NCI-H748 (cell line): Measurements from ENCODE around the gene MYO10.
"Not testable (repeated sequence)": the region's sequence is repeated elsewhere in the genome, so short reads cannot be mapped to it uniquely, and the experiment has no call there.

ENCODE experiments used
- DNase-seq: peaks from one replicate; lab custom pipeline; 2025; ENCODE audit not compliant: unreplicated experiment; lab: John Stamatoyannopoulos, UW

The MYO10 gene

DNA sequence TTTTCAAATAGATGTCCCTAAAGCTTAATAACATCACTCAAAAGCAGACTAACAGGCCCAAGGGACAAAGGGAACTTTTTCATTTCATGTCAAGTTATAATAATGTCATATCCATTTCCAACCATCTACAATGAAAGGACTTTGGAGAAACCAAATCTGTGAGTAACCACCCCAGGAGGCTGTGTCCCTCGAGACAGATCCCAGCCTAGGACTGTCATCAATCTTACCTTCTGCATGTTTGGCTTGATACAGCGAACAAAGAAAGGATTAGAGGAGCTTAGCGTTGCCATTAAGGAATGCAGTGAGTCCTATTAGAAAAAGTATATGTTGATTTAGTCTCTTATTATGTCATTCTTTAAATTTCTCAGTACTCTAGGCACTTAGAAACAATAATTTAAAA is 181.5 kb downstream of the MYO10 start:
- no peak for DNase-seq

DNA sequence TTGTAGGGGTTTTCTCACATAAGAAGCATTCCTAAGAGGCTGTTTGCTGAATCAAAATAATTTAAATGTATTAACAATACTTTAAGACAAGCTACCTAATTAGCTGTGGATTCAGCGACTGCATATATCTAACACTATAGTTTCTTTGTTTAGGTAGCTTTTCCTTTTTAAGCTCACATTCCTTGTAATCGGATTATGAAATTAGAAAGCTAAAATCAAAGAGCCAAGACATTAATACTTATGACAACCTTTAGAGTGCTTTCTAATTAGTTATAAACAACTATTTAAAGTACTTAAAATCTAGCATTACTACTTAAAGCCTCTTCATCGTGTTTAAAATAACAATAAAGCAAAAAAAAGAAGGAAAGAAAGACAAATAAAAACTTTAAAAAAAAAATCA is 182.0 kb downstream of the MYO10 start:
- no peak for DNase-seq

DNA sequence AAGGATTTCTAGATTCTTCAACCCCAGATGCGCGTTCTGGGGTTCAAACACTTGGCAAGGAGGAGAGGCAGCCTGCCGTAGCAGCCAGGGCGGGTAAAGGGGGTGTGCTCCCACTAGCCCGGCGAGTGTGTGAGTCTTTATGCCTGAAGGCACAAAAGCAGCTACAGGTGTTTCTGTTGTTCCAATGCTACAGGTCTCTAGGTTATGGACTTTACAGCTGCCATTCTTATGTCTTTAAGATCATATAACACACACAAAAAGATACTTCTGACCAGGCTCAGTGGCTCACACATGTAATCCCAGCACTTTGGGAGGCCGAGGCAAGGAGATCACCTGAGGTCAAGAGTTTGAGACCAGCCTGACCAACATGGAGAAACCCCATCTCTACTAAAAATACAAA is 185.6 kb downstream of the MYO10 start:
- DNase-seq, result peak; percentile 61

DNA sequence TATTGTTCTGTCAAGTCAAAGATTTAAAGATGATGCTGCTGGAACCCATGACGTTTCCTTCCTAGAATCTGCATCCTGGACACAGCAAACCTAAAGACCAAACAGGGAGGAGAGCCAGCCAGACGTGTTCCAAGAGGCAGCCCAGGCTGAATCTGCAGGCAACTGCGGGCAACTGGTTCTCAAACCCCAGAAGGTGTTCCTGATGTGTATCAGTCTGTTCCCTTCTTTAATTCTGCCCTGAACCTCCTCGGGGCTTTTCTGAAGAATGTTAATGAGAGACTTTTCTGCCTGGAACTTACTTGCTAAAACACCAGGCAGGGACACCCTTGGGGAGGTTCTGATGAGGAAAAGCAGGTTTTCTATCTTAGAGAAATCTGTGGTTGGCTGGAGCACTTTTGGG is 186.5 kb downstream of the MYO10 start:
- DNase-seq, result no peak

DNA sequence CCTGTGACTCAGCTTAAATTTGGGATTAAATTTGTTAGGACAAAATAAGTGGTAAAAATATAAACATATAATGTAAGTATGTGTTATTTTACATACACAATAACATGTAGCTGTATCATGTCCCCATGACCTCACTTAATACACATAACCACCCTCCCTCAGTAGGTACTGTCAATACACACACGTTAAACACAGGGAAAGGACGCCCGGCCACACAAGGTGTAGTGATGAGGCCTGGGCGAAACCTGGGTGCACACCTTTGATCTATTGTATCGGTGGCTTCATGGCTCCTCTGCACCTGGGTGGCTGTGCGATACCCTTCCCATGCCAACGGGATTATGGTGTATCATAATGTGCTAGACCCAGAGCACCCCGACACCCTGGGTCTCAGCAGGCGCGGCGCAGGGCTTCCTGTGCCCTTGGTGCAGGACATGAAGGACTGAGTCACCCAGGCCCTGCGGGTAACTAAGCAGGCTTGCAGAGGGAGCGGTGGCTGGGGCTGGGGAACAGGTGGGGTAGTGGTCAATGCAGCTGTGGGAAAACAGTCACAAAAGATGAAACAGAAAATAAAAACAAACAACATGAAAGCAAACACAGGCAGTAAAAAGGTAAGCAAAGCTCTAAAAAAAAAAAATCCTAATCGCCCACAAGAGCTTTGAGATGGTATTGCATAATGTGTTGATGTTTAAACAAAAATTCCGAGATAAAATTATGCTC is 191.8 kb downstream of the MYO10 start:
- DNase-seq, result no peak

DNA sequence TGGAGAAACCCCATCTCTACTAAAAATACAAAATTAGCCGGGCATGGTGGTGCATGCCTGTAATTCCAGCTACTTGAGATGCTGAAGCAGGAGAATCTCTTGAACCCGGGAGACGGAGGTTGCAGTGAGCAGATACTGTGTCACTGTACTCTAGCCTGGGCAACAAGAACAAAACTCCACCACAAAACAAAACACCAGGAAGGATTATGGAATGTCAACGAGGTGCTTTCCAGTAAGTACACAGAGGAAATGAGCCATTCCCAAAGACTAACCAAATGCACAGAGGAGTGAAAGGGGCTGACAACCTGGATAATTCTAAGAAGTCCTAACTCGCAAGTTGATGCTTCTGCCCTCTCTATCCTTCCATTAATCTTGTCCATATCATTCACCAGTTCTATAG is 193.2 kb downstream of the MYO10 start:
- no peak for DNase-seq

DNA sequence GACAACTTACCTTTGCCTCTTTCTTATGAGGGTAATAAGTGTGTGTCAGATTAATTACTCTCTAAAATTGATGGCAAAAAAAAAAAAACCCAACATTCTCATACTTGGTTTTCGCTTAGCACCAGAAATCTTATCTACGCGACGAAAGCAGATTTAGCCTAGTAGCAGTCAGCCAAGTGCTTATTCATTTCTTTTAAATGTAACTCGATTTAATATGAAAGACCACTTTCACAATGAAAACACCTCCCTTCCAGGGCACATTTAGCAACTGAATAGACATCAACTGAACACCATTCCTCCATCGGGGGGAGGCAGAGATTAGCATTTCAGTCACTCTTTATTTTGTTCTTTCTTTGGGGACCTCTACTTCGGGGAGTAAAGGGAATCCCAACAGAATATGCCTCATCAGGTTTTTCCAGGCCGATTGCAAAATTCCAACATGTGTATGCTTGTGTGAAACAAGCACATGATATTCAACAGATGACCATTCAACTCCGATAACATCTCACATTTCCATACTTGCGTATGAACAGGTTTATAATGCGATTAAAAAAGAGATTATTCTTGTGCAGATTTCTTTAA is 195.2 kb downstream of the MYO10 start:
- DNase-seq, result peak; percentile 74

DNA sequence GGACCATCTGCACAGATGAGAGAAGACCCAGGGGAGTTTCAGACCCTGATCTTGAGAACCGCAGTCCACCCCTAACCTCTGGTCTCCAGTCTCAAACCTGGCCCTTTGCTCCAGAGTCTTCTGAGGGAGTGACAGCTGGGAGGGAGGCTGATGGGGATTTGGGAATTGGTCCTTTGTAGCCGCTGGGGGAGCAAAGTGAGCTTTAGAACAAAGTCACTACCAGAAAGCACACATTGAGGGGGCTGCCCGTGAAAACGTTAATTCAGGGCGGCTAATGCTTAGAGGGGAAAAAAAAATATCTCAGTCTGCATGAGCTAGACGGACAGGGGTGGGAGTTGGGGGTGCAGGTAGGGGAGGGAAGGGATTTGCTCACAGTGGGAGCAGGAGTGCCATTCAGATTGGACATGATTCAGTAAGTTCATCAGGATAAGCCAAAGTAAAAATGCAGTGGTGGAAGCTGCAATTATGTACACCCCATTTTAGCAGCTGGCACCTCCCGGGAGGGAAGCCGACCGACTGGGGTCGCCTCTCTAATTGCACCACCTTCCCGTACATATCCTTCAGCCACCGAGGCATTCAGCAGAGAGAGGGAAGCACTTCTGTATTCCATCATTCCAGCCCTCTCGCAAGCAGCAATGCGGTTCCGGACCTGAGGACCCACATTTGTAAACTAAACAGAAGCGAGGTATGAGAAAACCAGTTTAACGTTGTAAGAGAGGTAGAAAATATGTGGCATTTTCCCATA is 195.8 kb downstream of the MYO10 start:
- peak; percentile 79 for DNase-seq

DNA sequence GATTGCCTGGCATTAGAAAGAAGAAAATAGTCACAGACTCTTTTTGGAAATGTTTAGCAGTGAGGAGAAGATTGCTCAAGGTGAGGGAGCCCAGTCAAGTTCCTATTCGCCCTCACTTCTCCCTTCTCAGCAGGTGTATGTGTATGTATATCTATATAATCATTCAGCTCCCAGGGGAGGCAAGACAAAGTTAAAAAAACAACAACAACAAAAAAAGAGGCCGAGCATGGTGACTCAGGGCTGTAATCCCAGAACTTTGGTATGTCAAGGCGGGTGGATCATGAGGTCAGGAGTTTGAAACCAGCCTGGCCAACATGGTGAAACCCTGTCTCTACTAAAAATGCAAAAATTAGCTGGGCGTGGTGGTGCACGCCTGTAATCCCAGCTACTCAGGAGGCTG is 197.7 kb downstream of the MYO10 start:
- not testable (repeated sequence) for DNase-seq

DNA sequence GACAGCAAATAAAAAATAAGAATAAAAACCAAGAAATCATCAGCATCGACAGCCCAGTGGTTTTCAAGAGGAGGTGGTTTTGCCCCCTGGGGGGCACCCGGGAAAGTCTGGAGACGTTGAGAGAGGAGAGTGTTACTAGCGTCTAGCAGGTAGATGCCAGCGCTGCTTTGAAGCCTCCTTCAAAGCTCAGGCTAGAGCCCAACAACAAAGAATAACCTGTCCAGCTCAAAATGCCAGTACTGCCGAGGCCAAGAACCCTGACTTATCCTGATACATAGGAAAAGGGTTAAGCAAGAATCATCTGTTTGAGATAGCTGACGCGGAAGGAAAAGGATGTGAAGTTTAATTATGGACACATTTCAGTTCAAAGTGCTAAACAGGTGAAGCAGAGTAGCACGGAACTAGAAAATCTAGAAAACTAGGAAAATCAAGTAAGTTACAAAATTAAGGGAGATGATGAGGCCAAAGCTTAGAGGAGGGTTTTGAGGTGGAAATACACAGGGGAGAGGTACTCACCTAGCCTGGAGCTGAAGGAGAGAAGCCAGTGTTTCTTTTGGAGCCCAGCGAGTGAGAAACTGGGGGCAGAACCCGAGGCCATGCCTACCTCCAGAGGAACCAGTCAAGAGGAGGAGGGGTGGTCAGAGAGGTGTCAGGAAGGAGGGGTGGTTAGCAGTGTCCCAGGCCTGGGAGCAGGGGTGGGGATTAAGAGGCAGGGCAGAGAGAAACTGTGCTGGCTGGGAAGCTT is 198.3 kb downstream of the MYO10 start:
- DNase-seq, result peak; percentile 46

DNA sequence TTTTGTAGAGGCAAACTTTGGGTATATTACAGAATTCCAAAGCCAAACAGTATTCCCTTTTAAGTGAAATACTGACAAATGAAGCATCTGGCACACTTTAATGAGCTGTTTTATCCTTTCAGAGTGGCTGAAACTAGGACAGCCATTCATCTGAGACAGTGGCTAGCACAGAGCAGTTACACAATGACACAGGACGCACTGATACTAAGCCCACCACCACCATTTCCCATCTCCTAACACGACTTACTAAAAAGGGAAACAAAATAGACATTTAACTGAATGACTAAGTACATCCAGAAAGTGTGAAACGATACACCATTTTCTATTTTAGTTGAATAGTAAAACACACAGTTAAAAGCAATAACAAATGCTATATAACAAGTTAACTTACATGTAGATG is 198.9 kb downstream of the MYO10 start:
- peak; percentile 44 for DNase-seq

DNA sequence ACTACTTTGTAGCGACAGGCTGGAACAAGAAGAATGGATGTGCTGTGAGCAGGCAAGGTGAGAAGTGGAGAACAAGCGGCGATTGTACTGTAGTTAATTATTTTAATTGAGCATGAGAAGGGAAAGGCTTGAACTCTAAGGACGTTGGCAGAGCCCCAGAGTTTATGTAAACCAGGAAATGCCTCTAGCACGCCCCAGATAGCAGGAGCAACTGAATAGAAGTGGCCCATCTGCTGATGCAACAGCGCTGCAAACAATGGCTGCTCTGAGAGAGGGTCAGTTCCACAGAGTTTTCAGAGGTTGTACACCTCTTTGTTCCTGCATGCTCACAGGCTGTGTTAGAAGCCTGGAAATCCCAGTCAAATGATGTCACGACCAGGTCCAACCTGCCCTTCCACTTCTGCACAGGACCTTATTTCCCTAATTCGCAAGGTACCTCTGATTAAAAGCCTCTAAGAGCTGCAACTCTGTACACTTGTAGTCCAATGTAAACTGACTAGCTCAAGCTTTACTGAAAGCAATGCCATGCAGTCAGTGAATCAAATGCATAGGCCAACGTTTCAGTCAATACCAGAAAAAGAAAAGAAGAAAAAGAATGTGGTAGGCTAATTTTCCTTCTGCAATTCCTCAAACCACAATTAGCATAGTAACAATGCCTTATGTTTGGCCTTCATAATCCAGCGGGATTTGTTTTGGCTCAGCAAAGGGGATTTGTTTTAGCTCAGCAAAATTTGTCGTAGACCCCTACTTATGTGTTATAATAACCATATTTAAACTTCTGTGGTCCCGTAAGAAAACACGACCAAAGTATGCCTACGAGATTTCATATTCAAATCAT is 199.7 kb downstream of the MYO10 start:
- DNase-seq, result peak; percentile 100

DNA sequence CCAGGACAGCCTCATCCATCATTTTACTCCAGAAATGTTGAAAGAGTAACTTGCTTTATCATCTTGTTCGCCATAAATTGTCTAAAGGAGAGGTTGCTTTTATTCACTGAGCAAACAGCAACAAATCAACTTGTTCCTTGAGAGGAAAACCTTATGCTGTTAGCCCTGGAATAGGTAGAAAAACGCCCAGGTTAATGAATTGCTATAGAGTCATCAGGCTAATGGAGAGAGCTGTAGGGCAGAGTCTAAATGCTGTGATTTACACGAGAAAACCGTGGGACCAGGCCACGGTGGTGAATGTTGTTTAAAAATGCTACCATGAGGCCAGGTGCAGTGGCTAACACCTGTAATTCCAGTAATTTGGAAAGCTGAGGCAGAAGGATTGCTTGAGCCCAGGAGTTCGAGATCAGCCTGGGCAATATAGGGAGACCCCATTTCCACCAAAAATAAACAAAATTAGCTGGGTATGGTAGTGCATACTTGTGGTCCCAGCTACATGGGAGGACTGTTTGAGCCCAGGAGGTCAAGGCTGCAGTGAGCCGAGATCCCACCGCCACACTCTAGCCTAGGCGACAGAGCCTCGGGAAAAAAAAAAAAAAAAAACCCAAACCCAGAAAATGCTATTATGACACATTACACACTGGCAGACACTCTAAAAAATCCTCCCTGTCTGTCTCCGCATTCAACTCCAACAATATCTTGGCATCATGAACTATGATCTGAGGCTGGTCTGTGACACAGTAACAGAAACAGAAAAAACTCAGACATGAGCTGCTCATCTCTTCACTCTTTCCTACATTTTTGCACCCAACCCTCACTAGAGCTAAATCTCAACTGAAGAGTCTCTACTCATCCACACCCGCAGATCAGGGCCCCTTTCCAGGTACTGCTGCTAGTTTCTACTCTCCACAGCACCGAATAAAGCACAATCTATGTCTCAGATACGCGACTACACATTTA is 200.7 kb downstream of the MYO10 start:
- peak; percentile 45 for DNase-seq

DNA sequence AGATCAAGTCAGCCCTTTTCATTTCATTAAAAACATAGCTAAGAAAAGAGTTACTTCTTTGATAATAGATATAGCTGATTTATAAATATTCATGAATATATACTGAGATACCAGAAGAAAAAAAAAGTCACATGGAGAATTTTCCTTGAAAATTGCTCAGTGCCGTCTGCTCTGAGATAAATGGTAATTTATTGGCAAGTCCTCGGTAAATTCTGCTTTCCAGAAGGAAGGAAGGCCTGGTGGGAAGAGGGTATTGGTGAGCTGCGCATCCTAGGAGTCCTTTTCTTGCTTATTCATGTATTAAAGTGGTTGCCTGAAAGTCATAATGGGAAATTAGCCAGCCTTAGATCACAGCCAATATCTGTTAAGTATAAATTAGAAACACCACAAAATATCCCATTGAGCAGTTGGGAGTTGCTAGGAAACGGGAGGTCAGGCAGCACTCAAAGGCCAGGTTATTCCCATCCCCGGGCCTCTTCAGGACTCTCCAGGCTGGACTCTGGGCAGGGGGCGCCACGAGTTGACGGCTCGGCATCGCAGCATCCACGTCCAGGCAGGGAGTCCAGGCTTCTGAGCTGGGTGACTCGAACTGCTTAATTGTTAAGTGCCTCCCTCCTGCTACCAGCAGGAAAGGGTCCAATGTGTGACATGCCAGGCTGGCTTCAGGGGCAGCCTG is 202.6 kb downstream of the MYO10 start:
- DNase-seq, result peak; percentile 95

DNA sequence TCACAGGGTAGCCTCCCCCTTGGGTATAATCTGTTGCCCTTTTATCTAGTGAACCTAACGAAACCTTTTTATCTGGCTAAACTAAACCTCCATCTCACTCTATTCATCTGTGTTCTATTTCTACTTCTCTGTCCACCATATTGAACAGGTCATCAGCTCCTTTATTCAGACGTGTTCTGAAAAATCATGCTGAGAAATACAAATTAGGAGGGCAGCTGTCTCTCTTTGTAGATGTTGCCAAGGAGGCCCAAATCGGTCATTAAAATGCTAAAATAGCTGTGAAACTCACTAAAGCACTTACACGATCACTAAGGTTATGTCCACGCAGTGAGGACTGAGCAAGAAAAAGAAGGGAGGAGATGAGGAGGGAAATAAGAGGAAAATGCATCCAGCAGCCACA is 203.7 kb downstream of the MYO10 start:
- peak; percentile 28 for DNase-seq

DNA sequence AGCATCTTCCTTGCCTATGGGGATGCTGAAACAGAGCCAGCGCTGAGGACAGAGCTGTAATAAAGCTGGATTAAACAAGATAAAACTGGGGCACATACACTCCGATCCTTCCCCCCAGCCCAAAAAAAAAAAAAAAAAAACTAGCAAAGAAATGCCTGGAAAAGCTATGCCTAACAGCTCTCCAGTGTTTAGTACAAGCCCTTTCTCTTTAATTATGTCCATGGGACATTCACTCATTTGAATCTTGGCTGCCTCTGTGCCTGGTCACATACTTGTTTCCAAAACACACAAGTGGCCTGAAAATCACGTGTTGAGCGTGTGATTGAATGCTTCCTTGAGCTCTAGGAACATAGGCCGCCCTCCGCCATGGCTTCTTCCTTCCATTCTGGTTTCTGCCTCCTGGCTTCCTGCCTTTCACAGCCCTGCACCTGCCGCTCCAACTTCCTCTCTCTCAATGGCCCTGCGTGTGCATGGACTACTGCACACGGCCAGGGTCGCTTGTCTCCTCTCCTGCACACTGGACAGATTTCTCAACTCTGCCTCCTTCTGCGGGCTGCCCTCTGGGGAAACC is 208.2 kb downstream of the MYO10 start:
- peak; percentile 99 for DNase-seq

DNA sequence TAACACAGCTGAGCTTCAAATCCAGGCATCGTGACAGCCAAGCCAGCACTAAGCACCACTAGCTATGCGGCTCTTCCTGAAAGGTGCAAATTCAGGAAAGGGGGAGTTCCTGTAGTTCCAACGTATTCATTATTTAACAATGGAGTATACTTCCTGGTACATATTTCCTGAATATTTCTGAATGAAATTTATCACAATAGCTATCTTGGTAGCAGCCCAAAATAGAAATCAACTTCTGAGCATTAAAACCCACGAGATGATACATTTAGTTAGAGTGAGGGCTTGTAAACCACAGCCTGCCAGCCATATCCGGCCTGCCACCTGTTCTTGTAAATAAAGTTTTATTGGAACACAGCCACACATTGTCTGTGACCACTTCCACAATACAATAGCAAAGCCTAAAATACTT is 209.5 kb downstream of the MYO10 start:
- DNase-seq, result peak; percentile 87

DNA sequence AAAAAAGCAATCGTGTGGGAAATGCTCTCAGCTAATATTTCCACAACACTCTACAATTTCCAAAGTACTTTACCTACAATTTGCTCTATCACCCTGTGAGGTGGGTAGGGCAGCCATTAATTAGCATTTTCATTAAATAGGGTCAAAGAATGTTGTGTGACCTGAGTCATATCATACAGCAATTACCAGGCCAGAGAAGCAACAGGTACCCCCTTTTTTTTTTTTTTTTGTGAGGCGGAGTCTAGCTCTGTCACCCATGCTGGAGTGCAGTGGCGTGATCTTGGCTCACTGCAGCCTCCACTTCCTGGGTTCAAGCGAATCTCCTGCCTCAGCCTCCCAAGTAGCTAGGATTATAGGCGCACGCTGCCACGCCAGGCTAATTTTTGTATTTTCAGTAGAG is 210.5 kb downstream of the MYO10 start:
- DNase-seq, result no peak

DNA sequence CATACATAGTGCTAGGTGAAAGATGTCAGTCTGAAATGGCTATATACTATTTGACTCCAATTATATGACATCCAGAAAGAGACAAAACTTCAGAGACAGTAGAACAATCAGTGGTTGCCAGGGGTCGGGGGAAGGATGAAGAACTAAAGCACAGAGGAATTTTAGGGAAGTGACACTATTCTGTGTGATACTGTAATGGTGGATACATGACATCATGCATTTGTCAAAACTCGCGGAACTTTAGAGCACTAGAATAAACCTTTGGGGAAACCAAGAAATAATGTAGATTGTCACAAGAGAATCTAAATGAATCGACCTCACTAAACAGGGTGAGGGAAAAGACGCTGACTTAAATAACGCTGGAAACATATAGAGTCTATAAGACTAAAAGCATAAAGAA is 212.3 kb downstream of the MYO10 start:
- DNase-seq, result no peak
